SK-N-SH treated with all-trans-retinoic acid at 6 μM for 48 hours (cell line): ENCODE measurements around the gene LAIR1.

Experiments used
- ATAC-seq: fragments of 200-7000 bp; cut with Tn5 transposase; 3 replicates; pipeline ENCODE4 v1.9.1; 2020; ENCODE audit warnings: mild to moderate bottlenecking, moderate library complexity
- ARNTL ChIP-seq: fragments of 450-650 bp; formaldehyde crosslinking; IDR thresholded peaks from 2 replicates; pipeline ENCODE4 v1.5.0; 2020; ENCODE audit warnings: low read depth, mild to moderate bottlenecking, moderate library complexity, borderline replicate concordance
- BACH2 ChIP-seq: fragments of 250-450 bp; sonication (Bioruptor Pico); IDR thresholded peaks from 2 replicates; pipeline ENCODE4 v1.9.0; 2021; ENCODE audit warnings: mild to moderate bottlenecking, borderline replicate concordance
- CSDC2 ChIP-seq: fragments of 250-450 bp; sonication (Bioruptor Pico); IDR thresholded peaks from 2 replicates; pipeline ENCODE4 v1.5.0; 2020; ENCODE audit warnings: mild to moderate bottlenecking, moderate library complexity
- ESRRG ChIP-seq: fragments of 250-450 bp; sonication (Bioruptor Pico); IDR thresholded peaks from 2 replicates; pipeline ENCODE4 v1.6.1; 2021; ENCODE audit warnings: mild to moderate bottlenecking
- GLIS3 ChIP-seq: fragments of 250-450 bp; sonication (Bioruptor Pico); IDR thresholded peaks from 2 replicates; pipeline ENCODE4 v1.5.0; 2020; ENCODE audit warnings: mild to moderate bottlenecking, moderate library complexity
- ISL1 ChIP-seq: fragments of 250-450 bp; sonication (Bioruptor Pico); IDR thresholded peaks from 2 replicates; pipeline ENCODE4 v2.1.2; 2022; ENCODE audit warnings: mild to moderate bottlenecking, moderate library complexity
- OSR1 ChIP-seq: fragments of 250-450 bp; sonication (Bioruptor Pico); IDR thresholded peaks from 2 replicates; pipeline ENCODE4 v1.8.0; 2022; ENCODE audit warnings: moderate library complexity, mild to moderate bottlenecking, inconsistent platforms
- POU6F1 ChIP-seq: fragments of 250-450 bp; sonication (Bioruptor Pico); IDR thresholded peaks from 2 replicates; pipeline ENCODE4 v1.8.0; 2021; ENCODE audit warnings: low read depth, mild to moderate bottlenecking, moderate library complexity, borderline replicate concordance
- PPARA ChIP-seq: fragments of 250-450 bp; sonication (Bioruptor Pico); IDR thresholded peaks from 2 replicates; pipeline ENCODE4 v1.5.0; 2020; ENCODE audit warnings: mild to moderate bottlenecking, borderline replicate concordance
- RARB ChIP-seq: fragments of 250-450 bp; sonication (Bioruptor Pico); IDR thresholded peaks from 2 replicates; pipeline ENCODE4 v1.8.0; 2021; ENCODE audit warnings: mild to moderate bottlenecking, moderate library complexity
- SNAI2 ChIP-seq: fragments of 250-450 bp; sonication (Bioruptor Pico); IDR thresholded peaks from 2 replicates; pipeline ENCODE4 v1.5.0; 2020; ENCODE audit warnings: mild to moderate bottlenecking, moderate library complexity
- TCF4 ChIP-seq: fragments of 250-450 bp; sonication (Bioruptor Pico); IDR thresholded peaks from 2 replicates; pipeline ENCODE4 v1.8.0; 2021; ENCODE audit warnings: mild to moderate bottlenecking, moderate library complexity, borderline replicate concordance
- TOX ChIP-seq: fragments of 250-450 bp; sonication (Bioruptor Pico); IDR thresholded peaks from 2 replicates; pipeline ENCODE4 v1.8.0; 2021; ENCODE audit warnings: mild to moderate bottlenecking, moderate library complexity, borderline replicate concordance
- ZC3H10 ChIP-seq: fragments of 250-450 bp; sonication (Bioruptor Pico); IDR thresholded peaks from 2 replicates; pipeline ENCODE4 v1.5.1; 2021; ENCODE audit warnings: mild to moderate bottlenecking, moderate library complexity
- ZFP3 ChIP-seq: fragments of 250-450 bp; sonication (Bioruptor Pico); IDR thresholded peaks from 2 replicates; pipeline ENCODE4 v1.5.0; 2020; ENCODE audit warnings: mild to moderate bottlenecking, moderate library complexity
- ZFP30 ChIP-seq: fragments of 450-650 bp; formaldehyde crosslinking; IDR thresholded peaks from 2 replicates; pipeline ENCODE4 v1.5.0; 2022; ENCODE audit warnings: mild to moderate bottlenecking, moderate library complexity
- ZNF565 ChIP-seq: fragments of 450-650 bp; formaldehyde crosslinking; conservative IDR thresholded peaks from 2 replicates; pipeline ENCODE4 v1.5.0; 2020; ENCODE audit warnings: low read depth, mild to moderate bottlenecking, moderate library complexity
- ZNF70 ChIP-seq: fragments of 450-650 bp; formaldehyde crosslinking; IDR thresholded peaks from 2 replicates; pipeline ENCODE4 v1.5.0; 2020; ENCODE audit warnings: mild to moderate bottlenecking, moderate library complexity
- ZNF8 ChIP-seq: fragments of 450-650 bp; formaldehyde crosslinking; IDR thresholded peaks from 2 replicates; pipeline ENCODE4 v1.5.0; 2020; ENCODE audit warnings: mild to moderate bottlenecking, moderate library complexity
- TF ChIP-seq, protein P1 (sequence below): fragments of 250-450 bp; sonication (Bioruptor Pico); IDR thresholded peaks from 2 replicates; pipeline ENCODE4 v1.8.0; 2020; ENCODE audit warnings: mild to moderate bottlenecking, moderate library complexity, borderline replicate concordance
- TF ChIP-seq, protein P2 (sequence below): fragments of 250-450 bp; sonication (Bioruptor Pico); IDR thresholded peaks from 2 replicates; pipeline ENCODE4 v1.5.1; 2020; ENCODE audit warnings: low read depth, mild to moderate bottlenecking, moderate library complexity
- TF ChIP-seq, protein P3 (sequence below): fragments of 250-450 bp; sonication (Bioruptor Pico); IDR thresholded peaks from 2 replicates; pipeline ENCODE4 v1.5.0; 2020; ENCODE audit warnings: mild to moderate bottlenecking, moderate library complexity

The LAIR1 gene

DNA sequence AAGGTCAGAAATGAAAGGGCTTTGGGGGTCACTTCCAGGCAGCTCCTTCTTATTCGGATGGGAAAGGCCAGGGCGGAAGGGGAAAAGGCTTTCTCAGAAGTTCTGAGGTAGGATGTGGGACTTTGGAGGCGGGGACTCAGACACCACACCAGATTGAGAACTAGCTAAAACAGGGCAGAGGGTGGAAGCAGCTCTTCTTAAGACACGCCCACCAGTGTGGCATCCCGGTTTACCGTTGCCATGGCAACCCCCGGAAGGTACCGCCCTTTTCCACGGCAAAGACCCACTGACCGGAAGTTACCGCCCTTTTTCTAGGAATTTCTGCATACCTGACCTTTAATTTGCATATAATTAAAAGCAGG, 48.0 kb downstream of the LAIR1 start (continued):
- TF ChIP-seq BACH2 (CRISPR knock-in tag): no peak
- no peak for TF ChIP-seq ESRRG (CRISPR knock-in tag)
- TF ChIP-seq ZNF565 (CRISPR knock-in tag): no peak

- TF ChIP-seq TOX (CRISPR knock-in tag): no peak
- no peak for TF ChIP-seq ZFP3 (CRISPR knock-in tag)
- TF ChIP-seq, protein P1, sequence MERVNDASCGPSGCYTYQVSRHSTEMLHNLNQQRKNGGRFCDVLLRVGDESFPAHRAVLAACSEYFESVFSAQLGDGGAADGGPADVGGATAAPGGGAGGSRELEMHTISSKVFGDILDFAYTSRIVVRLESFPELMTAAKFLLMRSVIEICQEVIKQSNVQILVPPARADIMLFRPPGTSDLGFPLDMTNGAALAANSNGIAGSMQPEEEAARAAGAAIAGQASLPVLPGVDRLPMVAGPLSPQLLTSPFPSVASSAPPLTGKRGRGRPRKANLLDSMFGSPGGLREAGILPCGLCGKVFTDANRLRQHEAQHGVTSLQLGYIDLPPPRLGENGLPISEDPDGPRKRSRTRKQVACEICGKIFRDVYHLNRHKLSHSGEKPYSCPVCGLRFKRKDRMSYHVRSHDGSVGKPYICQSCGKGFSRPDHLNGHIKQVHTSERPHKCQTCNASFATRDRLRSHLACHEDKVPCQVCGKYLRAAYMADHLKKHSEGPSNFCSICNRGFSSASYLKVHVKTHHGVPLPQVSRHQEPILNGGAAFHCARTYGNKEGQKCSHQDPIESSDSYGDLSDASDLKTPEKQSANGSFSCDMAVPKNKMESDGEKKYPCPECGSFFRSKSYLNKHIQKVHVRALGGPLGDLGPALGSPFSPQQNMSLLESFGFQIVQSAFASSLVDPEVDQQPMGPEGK: no peak
- no peak for TF ChIP-seq BACH2 (CRISPR knock-in tag)
- no peak for TF ChIP-seq ZFP30 (CRISPR knock-in tag)
- no peak for TF ChIP-seq ZNF70
- TF ChIP-seq ISL1 (CRISPR knock-in tag): no peak
- TF ChIP-seq GLIS3 (CRISPR knock-in tag): no peak
- TF ChIP-seq OSR1: no peak
- no peak for TF ChIP-seq ZNF565 (CRISPR knock-in tag)
- TF ChIP-seq, protein P2, sequence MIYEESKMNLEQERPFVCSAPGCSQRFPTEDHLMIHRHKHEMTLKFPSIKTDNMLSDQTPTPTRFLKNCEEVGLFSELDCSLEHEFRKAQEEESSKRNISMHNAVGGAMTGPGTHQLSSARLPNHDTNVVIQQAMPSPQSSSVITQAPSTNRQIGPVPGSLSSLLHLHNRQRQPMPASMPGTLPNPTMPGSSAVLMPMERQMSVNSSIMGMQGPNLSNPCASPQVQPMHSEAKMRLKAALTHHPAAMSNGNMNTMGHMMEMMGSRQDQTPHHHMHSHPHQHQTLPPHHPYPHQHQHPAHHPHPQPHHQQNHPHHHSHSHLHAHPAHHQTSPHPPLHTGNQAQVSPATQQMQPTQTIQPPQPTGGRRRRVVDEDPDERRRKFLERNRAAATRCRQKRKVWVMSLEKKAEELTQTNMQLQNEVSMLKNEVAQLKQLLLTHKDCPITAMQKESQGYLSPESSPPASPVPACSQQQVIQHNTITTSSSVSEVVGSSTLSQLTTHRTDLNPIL (CRISPR knock-in tag): no peak
- no peak for TF ChIP-seq SNAI2 (CRISPR knock-in tag)
- no peak for TF ChIP-seq ZC3H10 (CRISPR knock-in tag)
- TF ChIP-seq RARB (CRISPR knock-in tag): no peak
- TF ChIP-seq PPARA: no peak
- TF ChIP-seq TCF4: no peak
- TF ChIP-seq, protein P3, sequence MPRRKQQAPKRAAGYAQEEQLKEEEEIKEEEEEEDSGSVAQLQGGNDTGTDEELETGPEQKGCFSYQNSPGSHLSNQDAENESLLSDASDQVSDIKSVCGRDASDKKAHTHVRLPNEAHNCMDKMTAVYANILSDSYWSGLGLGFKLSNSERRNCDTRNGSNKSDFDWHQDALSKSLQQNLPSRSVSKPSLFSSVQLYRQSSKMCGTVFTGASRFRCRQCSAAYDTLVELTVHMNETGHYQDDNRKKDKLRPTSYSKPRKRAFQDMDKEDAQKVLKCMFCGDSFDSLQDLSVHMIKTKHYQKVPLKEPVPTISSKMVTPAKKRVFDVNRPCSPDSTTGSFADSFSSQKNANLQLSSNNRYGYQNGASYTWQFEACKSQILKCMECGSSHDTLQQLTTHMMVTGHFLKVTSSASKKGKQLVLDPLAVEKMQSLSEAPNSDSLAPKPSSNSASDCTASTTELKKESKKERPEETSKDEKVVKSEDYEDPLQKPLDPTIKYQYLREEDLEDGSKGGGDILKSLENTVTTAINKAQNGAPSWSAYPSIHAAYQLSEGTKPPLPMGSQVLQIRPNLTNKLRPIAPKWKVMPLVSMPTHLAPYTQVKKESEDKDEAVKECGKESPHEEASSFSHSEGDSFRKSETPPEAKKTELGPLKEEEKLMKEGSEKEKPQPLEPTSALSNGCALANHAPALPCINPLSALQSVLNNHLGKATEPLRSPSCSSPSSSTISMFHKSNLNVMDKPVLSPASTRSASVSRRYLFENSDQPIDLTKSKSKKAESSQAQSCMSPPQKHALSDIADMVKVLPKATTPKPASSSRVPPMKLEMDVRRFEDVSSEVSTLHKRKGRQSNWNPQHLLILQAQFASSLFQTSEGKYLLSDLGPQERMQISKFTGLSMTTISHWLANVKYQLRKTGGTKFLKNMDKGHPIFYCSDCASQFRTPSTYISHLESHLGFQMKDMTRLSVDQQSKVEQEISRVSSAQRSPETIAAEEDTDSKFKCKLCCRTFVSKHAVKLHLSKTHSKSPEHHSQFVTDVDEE (CRISPR knock-in tag): no peak
- no peak for TF ChIP-seq POU6F1 (CRISPR knock-in tag)
- no peak for TF ChIP-seq ARNTL
- no peak for ATAC-seq
These were observed 48.8 kb downstream of the LAIR1 start for GRCh38 chr19:54315956-54316355.

- no peak for ATAC-seq
These were observed 52.0 kb downstream of the LAIR1 start, which contains the start of gene LILRA5 for GRCh38 chr19:54312436-54313377. TSS of gene LILRA5 (minus strand) at chr19:54313166. CDS start at chr19:54313019, 147 bp downstream.

More at GRCh38 chr19:54312436-54313377, 52.0 kb downstream of the LAIR1 start, which contains the start of gene LILRA5:
- no peak for TF ChIP-seq POU6F1 (CRISPR knock-in tag)
- no peak for TF ChIP-seq ZFP30 (CRISPR knock-in tag)
- TF ChIP-seq ISL1 (CRISPR knock-in tag): no peak
- TF ChIP-seq ESRRG (CRISPR knock-in tag): no peak
- TF ChIP-seq BACH2 (CRISPR knock-in tag): no peak
- TF ChIP-seq, protein P2 (CRISPR knock-in tag): no peak
- no peak for TF ChIP-seq ZNF8 (CRISPR knock-in tag)
- no peak for TF ChIP-seq ZNF70
- no peak for TF ChIP-seq OSR1
- no peak for TF ChIP-seq ARNTL
- no peak for TF ChIP-seq TOX (CRISPR knock-in tag)
- no peak for TF ChIP-seq CSDC2
- no peak for TF ChIP-seq ZC3H10 (CRISPR knock-in tag)
- TF ChIP-seq ZNF565 (CRISPR knock-in tag): no peak
- no peak for TF ChIP-seq PPARA
- TF ChIP-seq RARB (CRISPR knock-in tag): no peak
- no peak for TF ChIP-seq SNAI2 (CRISPR knock-in tag)
- TF ChIP-seq ZFP3 (CRISPR knock-in tag): no peak
- TF ChIP-seq, protein P3 (CRISPR knock-in tag): no peak
